PFSK-1 (cell line): ENCODE results near the gene PHACTR1.

Source experiments
- POLR2AphosphoS5 ChIP-seq: IDR thresholded peaks from 2 replicates; pipeline ENCODE4 v1.6.1; 2012; ENCODE audit warnings: low read depth, mild to moderate bottlenecking, control low read depth, low read length, moderate library complexity
- REST ChIP-seq, 2 experiments: IDR thresholded peaks; 2 replicates each; pipeline versions ENCODE4 v1.6.1 to v1.8.0; 2011 to 2012; ENCODE audit warnings: low read depth in 2 of 2, low read length in 2 of 2, control low read depth in 1 of 2, inconsistent platforms in 1 of 2, mild to moderate bottlenecking in 1 of 2, moderate library complexity in 1 of 2; ENCODE audit not compliant: insufficient read depth in 1 of 2
- SIN3A ChIP-seq: IDR thresholded peaks from 2 replicates; pipeline ENCODE4 v1.6.1; 2012; ENCODE audit warnings: mild to moderate bottlenecking, low read length, moderate library complexity, borderline replicate concordance; ENCODE audit not compliant: insufficient read depth
- TAF1 ChIP-seq: IDR thresholded peaks from 2 replicates; pipeline ENCODE4 v1.6.1; 2012; ENCODE audit warnings: low read length, control low read depth, borderline replicate concordance; ENCODE audit not compliant: insufficient read depth

GRCh38 chr6:12806136-12806535 is 89.6 kb downstream of the PHACTR1 start:
- TF ChIP-seq POLR2AphosphoS5 (no peak), TAF1 (no peak), SIN3A (no peak), REST (IDR thresholded peaks at IDR 0.05; ENCODE audit: insufficient read depth in 1 of 2, low read depth in 2 of 2, low read length in 2 of 2) (no peak)
